ENCODE measurements around the gene CHPF.

CHPF gene

GRCh38 chr2:219490600-219491130 is 52.9 kb downstream of the CHPF start:
- DNase-seq: no peak
- TF ChIP-seq GATA1 (IDR thresholded peaks at IDR 0.05; ENCODE audit: low read depth, low read length): no peak
- TF ChIP-seq POLR2A (IDR thresholded peaks at IDR 0.05; ENCODE audit: low read length): no peak

- TF ChIP-seq POLR2A (IDR thresholded peaks at IDR 0.05; ENCODE audit: low read length) (no peak), GATA1 (IDR thresholded peaks at IDR 0.05; ENCODE audit: low read depth, low read length) (no peak)
- DNase-seq: no peak
These were observed 53.4 kb downstream of the CHPF start for GRCh38 chr2:219490186-219490585.

- DNase-seq: no peak
- TF ChIP-seq POLR2A (IDR thresholded peaks at IDR 0.05; ENCODE audit: low read length): no peak
- no peak for TF ChIP-seq GATA1 (IDR thresholded peaks at IDR 0.05; ENCODE audit: low read depth, low read length)
These were observed 54.3 kb downstream of the CHPF start for GRCh38 chr2:219489315-219489714.

All from erythroblast (primary cell).